ENCODE data around the gene SEMA3E.
"Not testable (repeated sequence)": the region's sequence is repeated elsewhere in the genome, so short reads cannot be mapped to it uniquely, and the experiment has no call there.

Gene SEMA3E

GRCh38 chr7:83681200-83681778 is 32.4 kb upstream of the SEMA3E start:
- DNase-seq (ENCODE audit: low read depth in 1 of 2, low spot score in 1 of 2), result no peak
- Histone ChIP-seq H3K27me3 (ENCODE audit: insufficient read depth, poor library complexity, severe bottlenecking) (no peaks in the 10 kb centered on the region), H3K4me3 (replicated peaks; ENCODE audit: insufficient read depth, low read length) (no peak overlapping the region), H3K27ac (replicated peaks) (no peak overlapping the region)
- TF ChIP-seq SPI1 (IDR thresholded peaks at IDR 0.05; ENCODE audit: borderline replicate concordance, low read depth), result no peak
- TF ChIP-seq GABPA (IDR thresholded peaks at IDR 0.05; ENCODE audit: low read depth), result no peak
- TF ChIP-seq REST (IDR thresholded peaks at IDR 0.05; ENCODE audit: insufficient replicate concordance, low read depth), result no peak

DNA sequence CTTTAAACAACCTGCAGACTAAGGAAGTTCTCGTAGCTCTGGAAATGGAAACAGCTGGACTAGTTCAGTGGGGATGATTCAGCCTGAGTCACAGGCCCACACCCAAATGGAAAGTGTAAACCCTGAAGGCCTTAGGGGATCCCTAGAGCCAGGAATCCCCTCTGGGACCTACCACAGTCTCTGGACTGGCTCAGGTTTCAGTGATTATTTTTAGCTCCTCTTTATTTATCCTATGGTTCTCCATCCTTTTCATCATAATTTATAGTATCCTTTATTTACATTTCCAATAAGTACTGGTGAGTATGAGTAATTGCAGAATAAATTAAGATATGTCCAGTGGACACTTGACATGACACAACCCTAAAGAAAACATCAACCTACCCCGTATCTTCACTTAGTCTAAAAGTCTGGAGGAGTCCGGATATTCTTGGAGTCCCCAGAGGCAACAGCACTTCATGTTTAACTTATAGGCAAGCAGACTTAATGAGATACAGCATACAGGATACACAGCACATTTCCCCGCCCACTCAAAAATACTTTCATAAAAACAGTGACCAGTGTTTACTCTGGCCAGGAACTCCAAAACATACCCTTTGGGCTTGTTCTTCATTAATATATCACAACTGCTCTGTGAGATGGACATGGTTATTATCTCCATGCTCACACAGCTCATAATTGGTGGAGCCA is 28.4 kb upstream of the SEMA3E start:
- no peak for TF ChIP-seq SPI1 (IDR thresholded peaks at IDR 0.05; ENCODE audit: borderline replicate concordance, low read depth)
- no peak for TF ChIP-seq GABPA (IDR thresholded peaks at IDR 0.05; ENCODE audit: low read depth)
- no peak for TF ChIP-seq REST (IDR thresholded peaks at IDR 0.05; ENCODE audit: insufficient replicate concordance, low read depth)
- no peak for TF ChIP-seq CTCF (IDR thresholded peaks at IDR 0.05; ENCODE audit: insufficient read depth, low read length)
- TF ChIP-seq POLR2AphosphoS5 (IDR thresholded peaks at IDR 0.05; ENCODE audit: low read depth), result no peak
- Histone ChIP-seq H3K27me3 (ENCODE audit: insufficient read depth, poor library complexity, severe bottlenecking) (no peaks in the 10 kb centered on the region), H3K27ac (replicated peaks) (no peak overlapping the region), H3K4me3 (replicated peaks; ENCODE audit: insufficient read depth, low read length) (no peak overlapping the region)
- DNase-seq (ENCODE audit: low read depth in 1 of 2, low spot score in 1 of 2), result no peak

- not testable (repeated sequence) for DNase-seq (ENCODE audit: low read depth in 1 of 2, low spot score in 1 of 2); H3K4me3 ChIP-seq (replicated peaks; ENCODE audit: insufficient read depth, low read length)
These were observed 24.4 kb upstream of the SEMA3E start for GRCh38 chr7:83673291-83673690.

DNA sequence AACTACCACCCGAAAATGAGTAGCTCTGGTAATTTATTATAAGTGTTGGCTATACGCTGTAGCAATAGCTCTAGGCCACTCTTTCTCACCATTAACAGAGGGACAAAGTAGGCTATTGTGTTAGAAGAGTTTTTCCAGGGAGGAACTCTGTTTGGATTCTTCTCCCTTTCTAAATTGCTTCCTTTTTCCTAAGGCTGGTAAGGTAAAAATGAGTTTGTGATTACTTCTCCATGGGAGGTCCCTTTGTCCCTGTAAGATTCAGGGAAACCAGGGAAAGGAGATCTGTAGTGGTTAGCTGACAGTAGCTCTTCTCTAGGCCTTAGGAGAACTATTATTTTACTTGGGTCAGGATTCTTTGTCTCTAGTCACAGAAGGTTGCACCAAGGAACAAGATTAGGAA is 23.2 kb upstream of the SEMA3E start:
- no peaks in the 10 kb centered on the region for H3K27me3 ChIP-seq (ENCODE audit: insufficient read depth, poor library complexity, severe bottlenecking)
- DNase-seq (ENCODE audit: low read depth in 1 of 2, low spot score in 1 of 2), result no peak
- H3K27ac ChIP-seq (replicated peaks), result no peak overlapping the region
- no peak overlapping the region for H3K4me3 ChIP-seq (replicated peaks; ENCODE audit: insufficient read depth, low read length)
- TF ChIP-seq CTCF (IDR thresholded peaks at IDR 0.05; ENCODE audit: insufficient read depth, low read length) (no peak), GABPA (IDR thresholded peaks at IDR 0.05; ENCODE audit: low read depth) (no peak), REST (IDR thresholded peaks at IDR 0.05; ENCODE audit: insufficient replicate concordance, low read depth) (no peak), SPI1 (IDR thresholded peaks at IDR 0.05; ENCODE audit: borderline replicate concordance, low read depth) (no peak), POLR2AphosphoS5 (IDR thresholded peaks at IDR 0.05; ENCODE audit: low read depth) (no peak)

More at GRCh38 chr7:83673291-83673690, 24.4 kb upstream of the SEMA3E start:
- not testable (repeated sequence) for H3K27ac ChIP-seq (replicated peaks); H3K27me3 ChIP-seq (ENCODE audit: insufficient read depth, poor library complexity, severe bottlenecking)
